HG03457 (cell line): Measurements from ENCODE around the gene CDH15.

Source experiments
- ATAC-seq: cut with Tn5 transposase; IDR thresholded peaks from one replicate; pipeline ENCODE4 v1.9.1; 2021; ENCODE audit warnings: moderate number of reproducible peaks; ENCODE audit not compliant: unreplicated experiment

Gene CDH15

DNA sequence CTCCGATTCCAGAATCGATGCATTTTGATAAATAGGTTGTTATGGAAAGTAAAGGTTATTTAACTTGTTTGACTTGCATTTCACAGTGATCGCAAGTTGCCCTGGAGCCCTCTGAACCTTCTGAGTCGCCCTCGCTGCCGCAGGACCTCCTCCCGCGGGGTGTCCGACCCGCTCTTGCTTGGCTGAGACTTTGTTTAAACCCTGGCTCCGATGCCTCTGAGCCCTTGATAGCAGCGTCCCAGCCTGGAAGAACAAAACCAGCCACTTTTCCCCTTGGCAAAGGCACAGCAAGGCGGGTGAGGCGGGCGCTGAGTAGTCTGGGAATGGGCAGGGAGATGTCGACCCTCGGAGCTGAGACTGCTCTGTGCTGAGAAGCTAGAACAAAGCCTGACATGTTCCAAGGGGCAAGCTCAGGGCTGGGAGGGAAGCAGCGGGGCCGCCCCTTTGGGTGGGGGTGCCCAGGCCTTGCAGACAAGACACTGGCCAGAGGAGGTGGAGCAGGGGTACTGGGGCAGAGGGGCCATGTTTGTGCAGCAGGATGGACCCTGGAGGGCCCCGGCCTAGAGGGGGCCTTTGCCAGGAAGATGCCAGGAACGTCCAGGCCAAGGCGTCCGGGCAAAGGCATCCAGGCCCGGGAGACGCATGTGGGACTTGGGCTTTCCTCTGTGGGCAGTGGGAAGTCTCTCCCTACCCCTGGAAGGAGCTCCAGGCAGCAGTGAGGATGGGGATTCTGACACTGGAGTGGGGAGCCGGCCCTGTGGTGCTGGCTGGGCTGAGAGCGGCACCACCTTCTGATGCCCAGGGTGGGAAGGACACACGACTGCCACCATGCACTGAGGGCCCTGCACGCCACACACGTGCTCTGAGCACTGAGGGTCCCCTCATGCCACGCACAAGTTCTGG, 30.3 kb upstream of the CDH15 start:
- no peak for ATAC-seq

DNA sequence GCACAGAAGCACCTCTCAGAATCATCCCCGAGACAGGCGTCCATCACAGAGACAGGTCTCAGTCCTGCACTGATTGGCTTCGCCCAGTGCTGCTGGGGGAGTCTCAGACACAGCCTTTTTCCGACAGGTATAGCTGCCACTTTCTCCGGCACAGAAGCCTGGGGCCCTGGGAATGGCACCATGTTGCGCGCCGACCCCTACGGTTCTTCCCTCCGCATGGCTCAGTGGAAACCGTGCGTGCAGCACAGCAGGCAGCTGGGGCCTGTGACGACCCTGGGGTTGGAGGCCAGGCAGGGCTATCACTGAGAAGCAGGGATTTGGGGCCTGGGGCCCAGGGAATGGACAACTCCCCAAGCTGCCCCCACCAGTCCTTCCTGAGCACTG, 29.7 kb upstream of the CDH15 start:
- no peak for ATAC-seq

DNA sequence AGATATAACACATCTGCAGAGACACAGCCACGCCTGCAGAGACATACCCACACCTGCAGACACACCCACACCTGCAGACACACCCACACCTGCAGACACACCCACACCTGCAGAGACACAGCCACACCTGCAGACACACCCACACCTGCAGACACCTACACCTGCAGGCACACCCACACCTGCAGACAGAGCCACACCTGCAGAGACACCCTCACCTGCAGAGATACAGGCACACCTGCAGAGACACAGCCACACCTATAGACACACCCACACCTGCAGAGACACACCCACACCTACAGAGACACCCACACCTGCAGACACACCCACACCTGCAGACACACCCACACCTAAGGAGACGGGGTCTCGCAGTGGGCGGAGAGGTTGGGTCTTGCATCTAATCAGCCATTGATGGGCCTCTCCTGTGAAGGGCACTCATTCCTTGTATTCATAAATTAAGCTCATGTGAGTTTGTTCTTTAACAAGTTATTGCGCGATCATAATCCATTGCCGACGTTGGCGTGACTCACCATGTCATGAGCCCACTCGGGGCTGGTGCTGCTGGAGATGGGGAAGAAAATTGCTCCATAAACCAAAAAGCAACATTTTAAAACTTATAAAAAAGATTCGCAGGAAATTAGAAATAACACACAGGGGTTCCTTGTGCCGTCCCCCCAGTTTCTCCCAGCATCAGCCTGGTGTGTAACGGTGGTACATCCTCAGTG, 28.9 kb upstream of the CDH15 start:
- no peak for ATAC-seq

DNA sequence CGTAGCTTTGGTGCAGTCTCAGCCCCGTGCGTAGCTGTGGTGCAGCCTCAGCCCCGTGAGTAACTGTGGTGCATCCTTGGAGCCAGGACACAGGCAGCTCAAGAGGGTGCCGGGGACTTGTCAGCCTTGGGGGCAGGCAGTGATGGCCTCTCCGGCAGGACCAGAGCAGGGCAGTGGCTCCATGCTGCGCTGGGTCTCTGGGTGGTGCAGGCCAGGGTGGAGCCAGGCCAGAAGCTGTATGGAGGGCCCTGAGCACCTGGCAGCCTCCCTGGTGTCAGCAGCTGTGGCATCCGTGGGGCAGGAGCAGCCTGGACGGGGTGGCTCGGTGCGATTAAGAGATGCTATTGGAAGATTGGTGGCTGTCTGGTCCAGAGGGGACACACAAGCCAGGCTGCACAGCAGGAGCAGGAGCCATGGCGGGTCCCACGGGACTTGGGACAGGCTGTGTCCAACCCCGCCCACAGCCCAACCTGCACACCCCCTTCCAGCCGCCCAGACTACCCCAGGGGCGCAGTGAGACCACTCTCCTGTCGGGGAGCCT, 28.3 kb upstream of the CDH15 start:
- ATAC-seq = no peak

DNA sequence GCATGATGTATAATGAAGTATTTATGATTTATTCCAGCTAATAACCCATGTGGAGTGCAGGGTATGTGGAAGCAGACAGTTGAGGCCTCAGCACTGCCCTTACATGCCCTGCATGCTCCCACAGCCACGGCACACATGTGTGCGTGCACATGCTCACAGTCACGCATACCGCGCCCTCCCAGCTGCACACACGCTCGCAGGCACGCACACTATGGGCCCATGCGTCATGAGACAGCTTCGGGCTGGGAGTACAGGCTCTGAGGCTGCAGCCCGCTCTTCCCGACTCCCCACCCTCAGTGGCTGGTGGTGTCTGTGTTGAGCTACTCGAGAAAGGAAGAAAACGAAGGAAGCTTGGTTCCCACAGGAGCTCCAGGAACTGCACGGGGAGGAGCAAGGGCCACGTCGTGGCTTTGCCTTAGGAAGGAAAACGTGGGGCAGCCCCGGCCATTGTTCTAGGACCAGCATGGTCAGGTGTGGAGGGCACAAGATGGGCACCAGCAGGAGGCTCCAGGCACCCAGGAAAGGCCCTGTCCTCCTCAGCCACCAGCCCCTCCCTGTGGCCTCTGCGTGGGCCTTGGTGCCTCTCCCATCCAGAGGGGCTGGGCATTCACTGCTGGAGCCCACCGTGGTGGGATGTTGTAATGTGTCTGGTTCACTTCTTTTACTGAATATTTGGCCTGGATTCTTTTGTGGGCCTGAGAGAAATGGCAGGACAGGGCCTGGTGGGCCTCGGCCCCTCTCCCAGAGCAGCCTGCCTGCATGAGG, 27.5 kb upstream of the CDH15 start:
- ATAC-seq = no peak

DNA sequence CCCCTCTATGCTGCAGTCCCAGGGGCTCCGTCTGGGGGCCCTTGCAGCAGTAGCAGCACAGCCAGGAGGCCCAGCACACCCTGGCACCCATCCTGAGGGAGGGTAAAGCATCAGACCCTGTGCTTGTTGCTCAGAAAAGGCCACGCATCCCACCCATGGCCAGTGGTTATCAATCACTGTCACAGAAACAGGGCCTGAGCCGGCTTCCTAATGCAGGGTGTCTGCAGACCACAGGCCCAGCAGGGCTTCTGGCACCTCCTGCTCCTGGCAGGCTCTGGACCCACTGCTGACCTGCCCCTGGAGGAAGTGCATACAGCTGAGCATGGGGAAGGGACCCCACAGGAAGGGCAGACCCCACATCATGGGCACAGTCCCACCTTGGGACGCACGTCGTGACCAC, 26.9 kb upstream of the CDH15 start:
- ATAC-seq = no peak

GRCh38 chr16:89145406-89146161, 26.0 kb upstream of the CDH15 start:
- no peak for ATAC-seq

- no peak for ATAC-seq
Measured at GRCh38 chr16:89146211-89147005, 25.1 kb upstream of the CDH15 start.

- ATAC-seq = no peak
Measured at GRCh38 chr16:89147085-89147817, 24.3 kb upstream of the CDH15 start.

GRCh38 chr16:89149386-89149785, 22.2 kb upstream of the CDH15 start:
- ATAC-seq = no peak

DNA sequence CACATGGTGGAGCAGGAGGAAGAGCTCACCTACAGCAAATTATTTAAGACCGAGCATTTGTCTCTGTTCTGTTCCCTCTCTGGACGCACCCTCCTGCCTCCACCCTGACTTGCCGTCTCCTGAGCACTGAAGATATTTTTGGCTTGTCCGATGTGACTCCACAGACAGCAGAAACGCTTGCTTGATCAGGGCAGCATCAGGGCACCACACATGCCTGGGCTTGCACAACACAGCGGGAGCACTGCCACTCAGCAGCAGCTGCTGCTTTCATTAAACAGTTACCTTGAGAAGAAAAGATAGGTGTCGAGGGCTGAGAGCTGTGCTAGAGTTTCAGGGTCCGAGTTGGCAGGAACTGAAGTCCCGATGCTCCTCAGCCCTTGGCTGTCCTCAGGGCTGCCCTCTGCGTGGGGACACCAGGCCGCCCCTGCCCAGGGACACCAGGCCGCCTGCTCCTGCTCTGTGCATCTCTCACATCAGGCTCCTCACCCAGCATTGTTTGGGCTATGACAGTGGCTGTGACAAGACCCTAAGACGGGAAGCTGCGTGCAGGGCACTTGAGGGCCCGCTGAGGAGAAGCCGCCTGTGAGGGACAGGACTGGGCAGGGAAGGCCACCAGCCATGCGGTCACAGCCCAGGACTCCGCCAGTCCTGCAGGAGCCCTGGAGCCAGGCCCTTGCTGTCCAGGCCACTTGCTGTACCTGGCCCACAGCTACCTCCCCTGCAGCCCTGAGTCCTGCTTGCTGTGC, 21.3 kb upstream of the CDH15 start:
- ATAC-seq = no peak

- ATAC-seq = no peak
Measured at GRCh38 chr16:89150981-89151380, 20.6 kb upstream of the CDH15 start.

DNA sequence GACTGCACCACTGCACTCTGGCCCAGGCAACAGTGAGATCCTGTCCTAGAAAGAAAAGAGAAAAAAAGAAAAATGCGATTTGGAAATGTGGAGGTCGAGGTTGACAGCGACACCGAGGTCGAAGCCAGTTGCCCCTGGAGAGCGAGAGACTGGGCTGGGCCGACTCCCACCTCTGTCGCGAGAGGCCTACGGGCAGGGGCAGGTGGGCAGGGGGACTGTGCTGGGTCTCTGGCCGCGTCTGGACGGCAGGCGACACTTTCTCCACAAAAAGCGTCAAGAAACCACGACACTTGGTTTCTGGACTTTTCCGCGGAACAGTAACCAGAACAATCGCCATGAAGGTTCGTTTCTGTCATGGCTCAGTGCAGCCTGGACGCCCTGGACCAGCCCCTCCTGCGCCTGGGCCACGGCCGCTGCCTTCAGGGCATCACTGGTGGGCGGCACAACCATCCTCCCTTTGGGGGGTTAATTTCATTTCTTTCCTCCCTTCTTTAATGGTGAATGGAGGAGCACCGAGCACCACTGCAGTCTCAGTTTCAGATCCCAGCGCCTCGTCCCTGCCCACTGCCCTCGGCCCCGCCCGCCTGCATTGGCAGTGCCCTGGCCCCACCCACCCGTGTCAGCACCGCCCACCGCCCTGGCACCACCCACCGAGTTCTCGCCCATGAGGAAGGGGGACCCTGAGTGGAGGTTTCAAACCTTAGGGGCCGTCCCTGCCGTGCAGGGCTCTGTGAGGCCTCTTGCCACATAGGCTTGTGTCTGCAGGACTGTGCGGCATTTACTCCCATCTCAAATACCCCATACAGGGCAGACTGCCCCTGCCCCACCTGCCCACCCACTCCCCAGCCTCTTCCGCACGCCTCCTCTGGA, 18.5 kb upstream of the CDH15 start:
- no peak for ATAC-seq

DNA sequence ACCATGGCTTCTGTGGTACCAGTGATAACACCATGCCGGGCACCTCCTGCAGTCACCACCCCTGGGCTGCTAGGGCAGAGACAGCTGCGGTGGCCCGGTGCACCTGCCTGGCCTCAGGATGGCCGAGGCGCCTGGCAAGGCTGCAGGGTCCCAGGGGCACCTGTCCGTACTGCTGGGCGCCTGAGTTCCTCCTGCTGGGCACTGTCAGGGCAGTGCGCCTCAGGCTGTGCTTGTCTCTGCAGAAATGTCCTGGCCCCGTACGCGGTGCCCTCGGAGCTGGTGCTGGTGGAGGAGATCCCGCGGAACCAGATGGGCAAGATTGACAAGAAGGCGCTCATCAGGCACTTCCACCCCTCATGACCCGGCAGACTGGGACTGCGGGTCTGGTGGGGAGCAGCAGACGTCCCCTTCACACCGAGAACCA, 17.7 kb upstream of the CDH15 start:
- ATAC-seq = no peak

DNA sequence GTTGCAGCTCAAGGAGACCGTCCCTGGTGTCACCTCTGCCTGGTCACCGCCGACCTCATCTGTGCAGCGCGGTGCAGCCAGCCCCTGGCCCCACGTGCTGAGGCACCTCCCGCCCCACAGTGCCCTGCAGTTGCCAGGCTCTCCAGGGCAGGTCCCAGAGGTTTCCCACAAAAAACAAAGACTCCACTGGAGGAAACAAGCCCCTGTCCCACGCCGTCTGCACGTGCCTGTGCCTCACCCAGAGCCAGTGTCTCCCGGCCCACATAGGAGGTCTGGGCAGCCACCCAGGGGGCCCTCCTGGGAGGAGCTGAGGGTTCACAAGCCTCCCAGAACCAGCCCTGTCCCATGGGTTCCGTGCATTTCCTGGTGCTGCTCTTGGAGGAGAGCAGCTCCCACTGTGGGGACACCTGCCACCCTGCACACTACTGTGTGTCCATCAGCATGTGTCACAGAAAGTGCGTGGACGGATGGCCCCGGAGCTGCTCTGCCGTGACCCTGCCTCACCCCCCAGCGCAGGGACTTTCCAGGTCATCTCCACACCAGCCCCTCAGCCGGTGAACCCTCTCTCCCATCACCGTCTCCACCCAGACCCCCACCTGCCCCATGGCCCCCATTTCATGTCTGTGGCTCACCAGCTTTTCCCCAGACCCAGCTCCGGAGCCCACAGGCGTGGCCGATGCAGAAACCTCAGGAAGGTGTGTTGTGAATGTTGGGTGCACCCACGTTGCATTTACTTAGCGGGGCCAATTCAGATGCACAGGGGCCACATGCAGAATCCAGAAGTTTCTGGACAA, 17.0 kb upstream of the CDH15 start:
- no peak for ATAC-seq

GRCh38 chr16:89155184-89155679, 16.3 kb upstream of the CDH15 start:
- no peak for ATAC-seq
